Naive B cell (primary cell): ENCODE results near the gene NMNAT2. TPM values are rescaled to one million over a fixed set of nuclear protein-coding genes. Genes with fewer than 3 reads are reported as not detected.
"Not testable (repeated sequence)": the region's sequence is repeated elsewhere in the genome, so short reads cannot be mapped to it uniquely, and the experiment has no call there.

Experiments
- ATAC-seq, 2 donors: fragments of 150-1000 bp; cut with Tn5 transposase; 2 replicates each; pipeline ENCODE4 v1.10.0; 2021; ENCODE audit warnings: low read depth in 2 of 2, mild to moderate bottlenecking in 2 of 2, moderate library complexity in 2 of 2
- DNase-seq: peaks from one replicate; pipeline ENCODE4 v3.0.0; 2022
- H3K27ac Mint-ChIP-seq, 6 donors: one replicate each; pipeline ENCODE4 v1.8.0; 2020 to 2022; ENCODE audit warnings: mild to moderate bottlenecking in 6 of 6, mixed read lengths in 6 of 6, moderate library complexity in 5 of 6, inconsistent platforms in 2 of 6
- H3K27me3 Mint-ChIP-seq, 3 donors: one replicate each; pipeline ENCODE4 v1.8.0; 2021 to 2022; ENCODE audit warnings: mixed read lengths in 3 of 3, mild to moderate bottlenecking in 1 of 3
- H3K36me3 Mint-ChIP-seq, 2 donors: one replicate each; pipeline ENCODE4 v1.8.0; 2020 to 2022; ENCODE audit warnings: mixed read lengths in 2 of 2, inconsistent platforms in 1 of 2, mild to moderate bottlenecking in 1 of 2
- H3K4me1 Mint-ChIP-seq, 3 donors: one replicate each; pipeline ENCODE4 v1.8.0; 2020 to 2022; ENCODE audit warnings: mixed read lengths in 3 of 3, inconsistent platforms in 1 of 3, mild to moderate bottlenecking in 1 of 3, moderate library complexity in 1 of 3
- H3K4me3 Mint-ChIP-seq, 8 donors: one replicate each; pipeline ENCODE4 v1.8.0; 2020 to 2022; ENCODE audit warnings: mild to moderate bottlenecking in 8 of 8, mixed read lengths in 8 of 8, moderate library complexity in 8 of 8, inconsistent platforms in 2 of 8
- H3K9me3 Mint-ChIP-seq, 7 donors: one replicate each; pipeline ENCODE4 v1.8.0; 2020 to 2022; ENCODE audit warnings: mixed read lengths in 7 of 7, mild to moderate bottlenecking in 5 of 7, inconsistent platforms in 2 of 7, moderate library complexity in 1 of 7
- polyA plus RNA-seq, 6 donors: library from polyadenylated mRNA; unstranded; fragments of 300-500 nt; fragmentation: Illumina TruSeq; gene quantifications; one replicate each; pipeline ENCODE4 v1.2.3, GENCODE V29; 2021; ENCODE audit warnings: low read depth in 6 of 6

NMNAT2 gene
- polyA plus RNA-seq, 6 donors from 2014 or later = not detected

DNA sequence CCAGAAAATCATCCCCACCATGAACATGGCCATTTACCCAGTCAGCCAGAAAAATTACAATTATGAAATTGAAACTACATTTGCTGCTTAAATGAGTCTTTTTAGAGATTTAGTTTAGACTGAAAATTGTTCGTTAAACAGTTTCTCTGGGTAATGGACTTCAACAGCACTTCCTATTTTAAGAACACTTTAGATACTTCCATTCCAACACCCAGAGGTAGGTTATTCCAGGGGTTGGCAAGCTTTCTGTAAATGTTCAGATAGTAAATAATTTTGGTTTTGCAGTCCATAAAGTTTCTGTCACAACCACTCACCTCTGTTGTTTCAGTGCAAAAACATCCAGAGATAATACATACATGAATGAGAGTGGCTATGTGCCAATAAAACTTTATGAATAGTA lies 10.2 kb downstream of the NMNAT2 start:
- Mint-ChIP-seq H3K9me3 (peaks cover 0 to 4% (median 0%) of the 10 kb centered on the region in 7 donors), H3K4me1 (no peaks in the 10 kb centered on the region), H3K27ac (no peak overlapping the region), H3K36me3 (peaks cover 0 to 4% of the 10 kb centered on the region in 2 donors), H3K27me3 (peaks cover 29 to 39% (median 37%) of the 10 kb centered on the region in 3 donors), H3K4me3 (no peak overlapping the region)
- DNase-seq (no peak), ATAC-seq (no peak)

GRCh38 chr1:183407474-183407873 lies 10.7 kb downstream of the NMNAT2 start:
- Mint-ChIP-seq H3K9me3 (peaks cover 0 to 4% (median 0%) of the 10 kb centered on the region in 7 donors), H3K4me1 (no peaks in the 10 kb centered on the region)

DNA sequence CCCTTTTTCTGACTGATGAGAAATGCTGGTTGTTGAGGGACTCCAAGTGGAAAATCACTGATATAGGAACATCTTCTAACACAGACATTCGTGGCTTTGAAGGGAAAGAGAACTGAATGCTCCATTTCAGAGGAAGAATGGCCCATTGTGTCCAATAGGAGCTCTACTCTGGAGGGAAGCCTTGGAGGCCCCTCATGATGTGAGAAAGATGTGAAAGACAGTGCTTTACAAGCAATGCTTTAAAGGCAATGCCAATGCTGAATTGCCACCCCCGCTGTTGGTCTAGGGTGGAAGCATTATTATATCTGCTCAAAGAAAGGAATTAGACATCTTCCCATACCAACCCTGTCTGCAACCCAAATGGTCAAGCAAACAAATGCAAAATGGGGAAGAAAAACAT lies 13.7 kb downstream of the NMNAT2 start:
- H3K9me3 Mint-ChIP-seq = peaks cover 0 to 3% (median 0%) of the 10 kb centered on the region in 7 donors
- H3K27ac Mint-ChIP-seq = peak overlapping the region in 1 of 6 donors; percentile 8
- H3K36me3 Mint-ChIP-seq = no peaks in the 10 kb centered on the region
- no peak for ATAC-seq
- H3K27me3 Mint-ChIP-seq = peaks cover 32 to 41% (median 36%) of the 10 kb centered on the region in 3 donors
- no peak overlapping the region for H3K4me3 Mint-ChIP-seq
- no peak for DNase-seq
- no peaks in the 10 kb centered on the region for H3K4me1 Mint-ChIP-seq

More at GRCh38 chr1:183407474-183407873, 10.7 kb downstream of the NMNAT2 start:
- Mint-ChIP-seq H3K4me3 (no peak overlapping the region), H3K27me3 (peaks cover 30 to 41% (median 39%) of the 10 kb centered on the region in 3 donors), H3K36me3 (peaks cover 0 to 4% of the 10 kb centered on the region in 2 donors), H3K27ac (no peak overlapping the region)
- DNase-seq = no peak
- no peak for ATAC-seq

- no peak overlapping the region for H3K27ac Mint-ChIP-seq
- H3K4me1 Mint-ChIP-seq = no peaks in the 10 kb centered on the region
- ATAC-seq = no peak
- peaks cover 36 to 44% (median 36%) of the 10 kb centered on the region in 3 donors for H3K27me3 Mint-ChIP-seq
- no peaks in the 10 kb centered on the region for H3K36me3 Mint-ChIP-seq
- peaks cover 0 to 3% (median 0%) of the 10 kb centered on the region in 7 donors for H3K9me3 Mint-ChIP-seq
- H3K4me3 Mint-ChIP-seq = no peak overlapping the region
- DNase-seq = no peak
These were observed 14.7 kb downstream of the NMNAT2 start for GRCh38 chr1:183403498-183403897.

- not testable (repeated sequence) for H3K27ac Mint-ChIP-seq, H3K4me3 Mint-ChIP-seq, ATAC-seq, H3K4me1 Mint-ChIP-seq, DNase-seq, H3K9me3 Mint-ChIP-seq, H3K36me3 Mint-ChIP-seq
- peaks cover 26 to 52% (median 49%) of the 10 kb centered on the region in 3 donors for H3K27me3 Mint-ChIP-seq
These were observed 16.6 kb downstream of the NMNAT2 start for GRCh38 chr1:183401565-183401964.

GRCh38 chr1:183394435-183394834 lies 23.7 kb downstream of the NMNAT2 start:
- no peak for DNase-seq

DNA sequence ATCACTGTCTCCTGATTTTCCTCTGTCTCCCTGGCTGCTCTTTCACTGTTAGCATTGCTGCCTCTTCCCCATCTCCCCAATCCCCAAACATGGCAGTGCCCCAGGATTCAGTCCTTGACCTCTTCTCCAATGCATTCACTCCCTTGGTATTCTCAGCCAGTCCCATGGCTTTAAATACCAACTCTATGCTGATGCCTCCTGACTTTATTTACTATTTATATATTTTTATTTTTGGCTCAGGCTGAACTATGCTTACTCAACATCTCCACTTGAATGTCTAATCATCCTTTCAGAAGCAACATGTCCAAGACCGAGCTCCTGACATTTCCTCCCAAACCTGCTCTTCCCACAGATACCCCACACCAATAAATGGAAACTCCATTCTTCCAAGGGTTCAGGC lies 26.3 kb downstream of the NMNAT2 start:
- peaks cover 28 to 37% (median 32%) of the 10 kb centered on the region in 3 donors for H3K27me3 Mint-ChIP-seq
- H3K4me3 Mint-ChIP-seq = no peak overlapping the region
- no peaks in the 10 kb centered on the region for H3K9me3 Mint-ChIP-seq
- ATAC-seq (no peak), DNase-seq (no peak)
- H3K4me1 Mint-ChIP-seq = no peaks in the 10 kb centered on the region
- H3K36me3 Mint-ChIP-seq = no peaks in the 10 kb centered on the region
- no peak overlapping the region for H3K27ac Mint-ChIP-seq

More at GRCh38 chr1:183394435-183394834, 23.7 kb downstream of the NMNAT2 start:
- no peaks in the 10 kb centered on the region for H3K4me1 Mint-ChIP-seq
- H3K27me3 Mint-ChIP-seq = peaks cover 21 to 44% (median 44%) of the 10 kb centered on the region in 3 donors
- no peak overlapping the region for H3K4me3 Mint-ChIP-seq
- no peaks in the 10 kb centered on the region for H3K36me3 Mint-ChIP-seq
- no peaks in the 10 kb centered on the region for H3K9me3 Mint-ChIP-seq
- no peak overlapping the region for H3K27ac Mint-ChIP-seq
- ATAC-seq = no peak

DNA sequence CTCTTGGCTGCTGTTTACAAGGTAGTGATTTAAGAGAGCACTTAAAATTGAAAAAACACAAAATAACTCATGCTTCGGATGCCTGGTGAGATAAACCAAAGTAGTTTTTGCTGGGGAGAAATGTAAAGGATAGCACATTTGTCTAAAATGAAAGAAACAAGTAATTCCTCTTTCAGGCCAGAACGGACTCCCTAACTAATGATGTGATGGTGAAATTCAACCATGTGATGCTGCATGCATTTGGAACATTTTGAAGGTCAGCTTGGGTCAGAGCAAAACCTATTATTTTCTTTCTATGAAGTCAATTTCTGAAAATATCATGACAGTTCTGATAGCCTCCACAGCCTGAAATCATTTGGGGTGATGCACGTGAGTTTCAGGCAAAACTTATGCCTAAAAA lies 27.6 kb downstream of the NMNAT2 start:
- Mint-ChIP-seq H3K4me1 (no peaks in the 10 kb centered on the region), H3K9me3 (no peaks in the 10 kb centered on the region), H3K27me3 (peaks cover 22 to 31% (median 27%) of the 10 kb centered on the region in 3 donors), H3K27ac (no peak overlapping the region), H3K4me3 (no peak overlapping the region), H3K36me3 (no peaks in the 10 kb centered on the region)
- no peak for DNase-seq
- no peak for ATAC-seq

- DNase-seq (no peak), ATAC-seq (no peak)
- H3K9me3 Mint-ChIP-seq = no peaks in the 10 kb centered on the region
- H3K36me3 Mint-ChIP-seq = no peaks in the 10 kb centered on the region
- H3K4me1 Mint-ChIP-seq = no peaks in the 10 kb centered on the region
- no peak overlapping the region for H3K27ac Mint-ChIP-seq
- H3K27me3 Mint-ChIP-seq = peaks cover 13 to 21% (median 20%) of the 10 kb centered on the region in 3 donors
- no peak overlapping the region for H3K4me3 Mint-ChIP-seq
These were observed 29.4 kb downstream of the NMNAT2 start for GRCh38 chr1:183388735-183389134.

DNA sequence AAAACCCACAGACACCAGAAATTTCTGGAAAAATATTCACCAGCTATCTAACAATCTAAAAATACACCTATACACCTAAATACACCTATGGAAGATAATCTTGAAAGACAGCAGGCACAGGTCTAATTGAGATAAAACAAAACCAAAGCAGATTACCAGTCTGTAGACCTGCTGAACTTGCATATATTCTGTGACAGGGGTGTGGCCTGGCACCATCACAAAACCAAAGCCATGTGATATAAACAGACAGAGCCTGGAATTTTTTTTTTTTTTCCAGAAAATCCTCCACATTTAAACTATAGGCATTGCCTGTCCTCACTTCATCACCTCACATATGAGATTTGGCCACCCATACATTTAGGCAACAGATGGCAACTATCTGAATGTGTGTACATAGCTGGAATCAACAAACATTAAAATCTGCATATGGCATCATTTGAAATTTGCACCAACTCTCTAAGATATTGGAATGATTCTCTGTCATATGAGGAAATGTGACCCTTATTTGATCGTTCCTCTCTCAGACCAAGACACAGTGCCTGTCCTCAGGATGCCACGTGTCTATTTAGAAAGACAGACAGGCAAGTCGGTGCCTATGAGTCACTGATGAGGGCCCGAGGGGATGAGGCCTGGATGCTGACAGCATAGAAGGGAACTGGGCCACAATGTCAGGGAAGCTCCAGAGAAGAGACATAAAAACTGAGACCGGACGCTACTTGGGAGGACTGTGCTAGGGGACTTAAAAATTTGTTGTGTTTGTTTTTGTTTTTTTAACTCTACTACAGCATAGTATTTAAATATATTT lies 32.6 kb downstream of the NMNAT2 start:
- H3K4me1 Mint-ChIP-seq = no peaks in the 10 kb centered on the region
- no peak overlapping the region for H3K4me3 Mint-ChIP-seq
- no peak for ATAC-seq
- DNase-seq = no peak
- H3K9me3 Mint-ChIP-seq = peaks cover 0 to 3% (median 0%) of the 10 kb centered on the region in 7 donors
- no peaks in the 10 kb centered on the region for H3K36me3 Mint-ChIP-seq
- H3K27ac Mint-ChIP-seq = no peak overlapping the region
- peaks cover 29 to 40% (median 31%) of the 10 kb centered on the region in 3 donors for H3K27me3 Mint-ChIP-seq

GRCh38 chr1:183379951-183380350 lies 38.2 kb downstream of the NMNAT2 start:
- Mint-ChIP-seq H3K9me3 (peaks cover 0 to 7% (median 3%) of the 10 kb centered on the region in 7 donors), H3K27me3 (peaks cover 27 to 40% (median 38%) of the 10 kb centered on the region in 3 donors), H3K27ac (no peak overlapping the region), H3K36me3 (no peaks in the 10 kb centered on the region), H3K4me1 (no peaks in the 10 kb centered on the region), H3K4me3 (no peak overlapping the region)
- no peak for ATAC-seq
- no peak for DNase-seq

GRCh38 chr1:183375381-183375780 lies 42.8 kb downstream of the NMNAT2 start:
- H3K4me1 Mint-ChIP-seq = no peaks in the 10 kb centered on the region
- H3K9me3 Mint-ChIP-seq = peaks cover 0 to 7% (median 2%) of the 10 kb centered on the region in 7 donors
- H3K27ac Mint-ChIP-seq = no peak overlapping the region
- H3K36me3 Mint-ChIP-seq = no peaks in the 10 kb centered on the region
- H3K27me3 Mint-ChIP-seq = peaks cover 22 to 32% (median 28%) of the 10 kb centered on the region in 3 donors
- H3K4me3 Mint-ChIP-seq = no peak overlapping the region
- no peak for ATAC-seq
- DNase-seq = no peak

GRCh38 chr1:183374825-183375224 lies 43.4 kb downstream of the NMNAT2 start:
- Mint-ChIP-seq H3K9me3 (peaks cover 0 to 7% (median 2%) of the 10 kb centered on the region in 7 donors), H3K4me3 (no peak overlapping the region), H3K36me3 (no peaks in the 10 kb centered on the region), H3K27ac (no peak overlapping the region), H3K4me1 (no peaks in the 10 kb centered on the region), H3K27me3 (peaks cover 24 to 35% (median 30%) of the 10 kb centered on the region in 3 donors)
- ATAC-seq (no peak), DNase-seq (no peak)

DNA sequence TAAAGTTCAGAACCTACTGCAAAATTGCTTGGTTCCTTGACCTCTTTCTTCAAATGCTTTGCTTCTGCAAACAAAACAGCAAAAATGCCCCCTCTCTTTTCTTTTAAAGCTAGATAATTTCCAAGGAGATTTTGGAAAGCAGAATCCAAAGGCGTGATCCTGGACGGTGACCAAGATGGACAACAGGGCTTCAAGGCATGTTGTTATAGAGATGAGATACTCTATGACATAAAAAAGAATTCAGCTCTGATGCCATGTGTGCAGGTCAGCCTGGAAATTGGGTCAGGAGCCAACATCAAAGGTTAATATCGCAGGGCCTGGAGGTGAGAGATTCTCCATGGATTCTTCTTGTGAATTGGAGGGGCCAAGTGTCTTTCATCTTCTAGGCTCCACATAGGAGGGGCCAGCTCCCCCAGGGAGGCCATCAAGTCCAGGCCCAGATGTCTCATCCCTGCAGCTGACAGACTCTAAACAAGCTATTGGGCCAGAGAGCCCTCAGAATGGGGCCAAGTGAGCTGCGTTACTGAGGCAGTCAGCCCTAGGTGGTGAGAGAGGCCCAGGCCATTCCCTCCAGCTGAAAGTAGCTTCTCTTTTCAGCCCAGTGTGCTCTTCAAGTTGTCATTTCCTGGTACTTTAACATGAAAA lies 45.5 kb downstream of the NMNAT2 start:
- H3K4me3 Mint-ChIP-seq = no peak overlapping the region
- H3K36me3 Mint-ChIP-seq = no peaks in the 10 kb centered on the region
- ATAC-seq (no peak), DNase-seq (no peak)
- H3K27me3 Mint-ChIP-seq = peaks cover 33 to 50% (median 44%) of the 10 kb centered on the region in 3 donors
- H3K9me3 Mint-ChIP-seq = peaks cover 0 to 6% (median 0%) of the 10 kb centered on the region in 7 donors
- no peak overlapping the region for H3K27ac Mint-ChIP-seq
- H3K4me1 Mint-ChIP-seq = no peaks in the 10 kb centered on the region
